ENCODE data around the gene KCNK6. TPM values are rescaled to one million over a fixed set of nuclear protein-coding genes. Genes with fewer than 3 reads are reported as not detected.

Gene KCNK6
- total RNA-seq, 1 donor from 2014 or later: 0.43 TPM

DNA sequence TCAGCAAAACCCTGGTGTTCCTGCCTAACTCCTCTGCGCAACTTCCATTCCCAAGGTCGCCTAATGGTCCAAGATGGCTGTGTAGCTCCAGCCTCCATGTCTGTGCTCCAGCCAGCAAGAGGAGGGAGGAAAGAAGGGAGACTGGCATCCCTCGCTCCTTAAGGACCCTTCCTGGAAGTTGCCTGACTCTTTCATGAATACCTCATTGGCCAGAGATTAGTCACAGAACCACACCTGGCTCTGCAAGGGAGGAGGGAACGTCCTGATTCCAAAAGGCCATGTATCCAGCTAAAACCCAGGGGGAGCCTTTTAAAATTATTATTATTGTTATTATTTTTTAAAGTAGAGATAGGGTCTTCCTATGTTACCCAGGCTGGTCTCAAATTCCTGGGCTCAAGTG lies 4.8 kb downstream of the KCNK6 start:
- H3K4me3 Mint-ChIP-seq (ENCODE audit: low read depth): no peak overlapping the region
- H3K4me1 Mint-ChIP-seq (ENCODE audit: low read depth): no peaks in the 10 kb centered on the region
- H3K27ac Mint-ChIP-seq: no peak overlapping the region
- no peaks in the 10 kb centered on the region for H3K9me3 Mint-ChIP-seq (ENCODE audit: low read depth)
- TF ChIP-seq, protein P1, sequence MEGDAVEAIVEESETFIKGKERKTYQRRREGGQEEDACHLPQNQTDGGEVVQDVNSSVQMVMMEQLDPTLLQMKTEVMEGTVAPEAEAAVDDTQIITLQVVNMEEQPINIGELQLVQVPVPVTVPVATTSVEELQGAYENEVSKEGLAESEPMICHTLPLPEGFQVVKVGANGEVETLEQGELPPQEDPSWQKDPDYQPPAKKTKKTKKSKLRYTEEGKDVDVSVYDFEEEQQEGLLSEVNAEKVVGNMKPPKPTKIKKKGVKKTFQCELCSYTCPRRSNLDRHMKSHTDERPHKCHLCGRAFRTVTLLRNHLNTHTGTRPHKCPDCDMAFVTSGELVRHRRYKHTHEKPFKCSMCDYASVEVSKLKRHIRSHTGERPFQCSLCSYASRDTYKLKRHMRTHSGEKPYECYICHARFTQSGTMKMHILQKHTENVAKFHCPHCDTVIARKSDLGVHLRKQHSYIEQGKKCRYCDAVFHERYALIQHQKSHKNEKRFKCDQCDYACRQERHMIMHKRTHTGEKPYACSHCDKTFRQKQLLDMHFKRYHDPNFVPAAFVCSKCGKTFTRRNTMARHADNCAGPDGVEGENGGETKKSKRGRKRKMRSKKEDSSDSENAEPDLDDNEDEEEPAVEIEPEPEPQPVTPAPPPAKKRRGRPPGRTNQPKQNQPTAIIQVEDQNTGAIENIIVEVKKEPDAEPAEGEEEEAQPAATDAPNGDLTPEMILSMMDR (IDR thresholded peaks at IDR 0.05; ENCODE audit: unreplicated experiment): no peak
- DNase-seq (ENCODE audit: low spot score, unreplicated experiment): no peak
- peaks cover 40% of the 10 kb centered on the region for H3K27me3 Mint-ChIP-seq
- no peaks in the 10 kb centered on the region for H3K36me3 Mint-ChIP-seq (ENCODE audit: insufficient read depth)

- no peaks in the 10 kb centered on the region for H3K9me3 Mint-ChIP-seq (ENCODE audit: low read depth)
- no peaks in the 10 kb centered on the region for H3K4me1 Mint-ChIP-seq (ENCODE audit: low read depth)
- TF ChIP-seq, protein P1 (IDR thresholded peaks at IDR 0.05; ENCODE audit: unreplicated experiment): no peak
- DNase-seq (ENCODE audit: low spot score, unreplicated experiment): no peak
- no peak overlapping the region for H3K4me3 Mint-ChIP-seq (ENCODE audit: low read depth)
- H3K27me3 Mint-ChIP-seq: peaks cover 22% of the 10 kb centered on the region
- no peak overlapping the region for H3K27ac Mint-ChIP-seq
- H3K36me3 Mint-ChIP-seq (ENCODE audit: insufficient read depth): no peaks in the 10 kb centered on the region
These were observed 6.9 kb downstream of the KCNK6 start for GRCh38 chr19:38326591-38326990.

DNA sequence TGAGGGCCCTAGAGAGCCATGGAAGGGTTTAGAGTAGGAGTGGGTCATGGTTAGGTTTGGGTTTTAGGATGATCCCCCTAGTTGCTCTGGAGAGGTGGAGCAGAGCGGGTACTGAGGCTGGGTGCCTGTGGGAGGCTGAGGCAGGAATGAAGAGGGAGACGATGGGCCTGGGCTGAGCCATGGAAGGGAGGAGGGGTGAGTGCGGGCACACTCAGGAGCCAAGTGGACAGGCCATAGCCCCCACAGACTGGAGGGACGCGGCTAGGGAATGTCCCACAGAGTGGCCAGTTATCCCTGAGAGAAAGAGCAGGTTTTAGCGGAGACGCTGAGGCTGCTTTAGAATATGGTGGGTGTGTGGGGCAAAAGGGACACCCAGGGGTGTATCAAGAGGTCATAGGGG lies 10.0 kb downstream of the KCNK6 start:
- Mint-ChIP-seq H3K27me3 (peaks cover 8% of the 10 kb centered on the region), H3K4me1 (ENCODE audit: low read depth) (no peaks in the 10 kb centered on the region), H3K4me3 (ENCODE audit: low read depth) (no peak overlapping the region), H3K36me3 (ENCODE audit: insufficient read depth) (no peaks in the 10 kb centered on the region), H3K27ac (no peak overlapping the region), H3K9me3 (ENCODE audit: low read depth) (no peaks in the 10 kb centered on the region)
- DNase-seq (ENCODE audit: low spot score, unreplicated experiment): no peak
- TF ChIP-seq, protein P1 (IDR thresholded peaks at IDR 0.05; ENCODE audit: unreplicated experiment): no peak

GRCh38 chr19:38331728-38332127 lies 12.1 kb downstream of the KCNK6 start:
- TF ChIP-seq, protein P1 (IDR thresholded peaks at IDR 0.05; ENCODE audit: unreplicated experiment): no peak
- no peak for DNase-seq (ENCODE audit: low spot score, unreplicated experiment)
- Mint-ChIP-seq H3K4me1 (ENCODE audit: low read depth) (peaks cover 1% of the 10 kb centered on the region), H3K27me3 (peaks cover 4% of the 10 kb centered on the region), H3K9me3 (ENCODE audit: low read depth) (no peaks in the 10 kb centered on the region), H3K4me3 (ENCODE audit: low read depth) (no peak overlapping the region), H3K27ac (no peak overlapping the region), H3K36me3 (ENCODE audit: insufficient read depth) (no peaks in the 10 kb centered on the region)

DNA sequence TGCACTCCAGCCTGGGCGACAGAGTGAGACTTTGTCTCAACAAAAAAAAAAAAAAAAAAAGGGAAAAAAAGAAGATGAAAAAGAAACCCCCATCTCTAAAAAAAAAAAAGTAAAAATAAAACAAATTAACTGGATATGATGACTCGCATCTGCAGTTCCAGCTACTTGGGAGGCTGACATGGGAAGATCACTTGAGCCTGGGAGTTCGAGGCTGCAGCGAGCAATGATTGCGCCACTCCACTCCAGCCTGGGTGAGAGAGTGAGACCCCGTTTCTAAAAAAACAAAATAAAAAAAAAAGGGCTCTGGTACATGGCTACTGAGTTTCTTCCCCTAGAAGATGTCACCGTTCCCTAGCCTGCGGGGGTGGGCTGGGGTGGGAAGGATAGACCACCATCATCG lies 13.6 kb downstream of the KCNK6 start:
- Mint-ChIP-seq H3K9me3 (ENCODE audit: low read depth) (no peaks in the 10 kb centered on the region), H3K27ac (no peak overlapping the region), H3K4me1 (ENCODE audit: low read depth) (peaks cover 5% of the 10 kb centered on the region), H3K36me3 (ENCODE audit: insufficient read depth) (peaks cover 5% of the 10 kb centered on the region), H3K27me3 (no peaks in the 10 kb centered on the region), H3K4me3 (ENCODE audit: low read depth) (no peak overlapping the region)
- DNase-seq (ENCODE audit: low spot score, unreplicated experiment): no peak
- TF ChIP-seq, protein P1 (IDR thresholded peaks at IDR 0.05; ENCODE audit: unreplicated experiment): no peak

Data from progenitor cell of endocrine pancreas (in vitro differentiated cells).